ENCODE data around the gene OGG1. TPM values are rescaled to one million over a fixed set of nuclear protein-coding genes. Genes with fewer than 3 reads are reported as not detected.

Gene OGG1
- total and polyA plus RNA-seq, 10 of the 15 experiments (the other 5 are each of a cell fraction or from before 2014, with no cell fraction given), result 4.8 to 38.8 (median 27.2) TPM

GRCh38 chr3:9792405-9793160, 42.8 kb downstream of the OGG1 start, which contains the start of the genes ARPC4 and TADA3 (continued):
- TF ChIP-seq USF1 (IDR thresholded peaks at IDR 0.05; ENCODE audit: borderline replicate concordance, extremely low read length, insufficient read depth, low read depth, low read length) (no peak), FOXK2 (IDR thresholded peaks at IDR 0.05) (peak; percentile 99), POLR2A (IDR thresholded peaks at IDR 0.05; ENCODE audit: low read depth, low read length) (peak; percentile 83), KDM1A (IDR thresholded peaks at IDR 0.05; ENCODE audit: borderline replicate concordance) (no peak), STAT1 (conservative IDR thresholded peaks at IDR 0.05) (peak; percentile 61; the same call in 1 of the 2 replicates), KAT2A (conservative IDR thresholded peaks at IDR 0.05; ENCODE audit: control insufficient read depth, low read depth, low read length) (no peak), RAD21 (IDR thresholded peaks at IDR 0.05; ENCODE audit: insufficient read depth, low read depth, low read length) (no peak), ATF3 (IDR thresholded peaks at IDR 0.05; ENCODE audit: borderline replicate concordance, extremely low read depth, low read depth, low read length) (no peak), HDAC2 (IDR thresholded peaks at IDR 0.05) (no peak; the same call in 1 of the 2 replicates), GABPA (IDR thresholded peaks at IDR 0.05; ENCODE audit: low read depth) (peak; percentile 82), RELB (IDR thresholded peaks at IDR 0.05; ENCODE audit: low read depth) (peak; percentile 87), LARP7 (IDR thresholded peaks at IDR 0.05) (no peak; the same call in 1 of the 2 replicates), CHD1 (IDR thresholded peaks at IDR 0.05; ENCODE audit: low read depth, low read length) (peak; percentile 98), HSF1 (IDR thresholded peaks at IDR 0.05; ENCODE audit: low read depth, low read length) (no peak), SREBF1 (IDR thresholded peaks at IDR 0.05; ENCODE audit: low read length) (peak; percentile 98), BCLAF1 (IDR thresholded peaks at IDR 0.05) (peak; percentile 98), SPI1 (IDR thresholded peaks at IDR 0.05; ENCODE audit: borderline replicate concordance, insufficient read depth, low read depth, low read length) (peak; percentile 63; the same call in 1 of the 2 replicates), MYB (IDR thresholded peaks at IDR 0.05; ENCODE audit: borderline replicate concordance, low read depth, low read length) (no peak), ATF2 (IDR thresholded peaks at IDR 0.05; ENCODE audit: low read length) (no peak)

Data from GM12878 (cell line).